Prostate gland (tissue), 2 donors: ENCODE measurements around the gene PPP4R4. TPM values are rescaled to one million over a fixed set of nuclear protein-coding genes. Genes with fewer than 3 reads are reported as not detected.

Experiments
- DNase-seq: peaks from one replicate; pipeline ENCODE4 v3.0.0-alpha.2; 2019; ENCODE audit warnings: low spot score
- H3K27ac ChIP-seq, 2 donors: fragments of 200-600 bp; sonication (generic); 2 replicates each; pipeline ENCODE4 v1.5.1; 2017 to 2019
- H3K27me3 ChIP-seq: fragments of 200-600 bp; sonication (generic); replicated peaks from 2 replicates; pipeline ENCODE4 v1.5.1; 2019; ENCODE audit not compliant: insufficient read depth
- H3K36me3 ChIP-seq, 2 donors: fragments of 200-600 bp; sonication (generic); 1 replicate in 1 of 2; 2 replicates in 1 of 2; pipeline versions ENCODE4 v1.5.1 to v1.8.1; 2017 to 2019
- H3K4me1 ChIP-seq: fragments of 200-600 bp; sonication (generic); replicated peaks from 2 replicates; pipeline ENCODE4 v1.5.1; 2019
- H3K4me3 ChIP-seq, 2 donors: fragments of 200-600 bp; sonication (generic); 2 replicates each; pipeline ENCODE4 v1.5.1; 2017 to 2019
- H3K9me3 ChIP-seq: fragments of 200-600 bp; sonication (generic); 2 replicates; pipeline ENCODE4 v1.5.1; 2017
- POLR2A ChIP-seq: fragments of 450-650 bp; IDR thresholded peaks from one replicate; pipeline ENCODE4 v1.6.1; 2016; ENCODE audit warnings: antibody characterized with exemption, mild to moderate bottlenecking
- POLR2AphosphoS5 ChIP-seq: sonication (generic); formaldehyde crosslinking; IDR thresholded peaks from one replicate; pipeline ENCODE4 v1.6.1; 2017; ENCODE audit warnings: antibody characterized with exemption
- WGBS: methylation state at CpG from one replicate; pipeline ENCODE4 v1.1.5; 2018; 5-methylcytosine and 5-hydroxymethylcytosine counted together
- intact Hi-C: fragments of 100-400 bp; cut with DNase I; formaldehyde crosslinking; loops from one replicate; pipeline ENCODE4 v1.14.2; 2022
- total RNA-seq, 2 donors: library from RNA; depleted of rRNA; stranded (reverse); fragments of >200 nt; gene quantifications; one replicate each; pipeline ENCODE4 v1.1.0, GENCODE V29; 2016
- TF ChIP-seq, protein P1 (sequence below), 4 experiments: fragments of 200-600 bp in 2 of 4; fragments of 450-650 bp in 2 of 4; sonication (generic) in 2 of 4; IDR thresholded peaks; 1 replicate in 3 of 4; 2 replicates in 1 of 4; pipeline ENCODE4 v1.5.1; 2016 to 2019; ENCODE audit warnings: antibody characterized with exemption in 4 of 4, mild to moderate bottlenecking in 2 of 4, moderate library complexity in 2 of 4

Gene PPP4R4
- total RNA-seq, 2 donors from 2014 or later: 0.32 to 9.5 TPM

DNA sequence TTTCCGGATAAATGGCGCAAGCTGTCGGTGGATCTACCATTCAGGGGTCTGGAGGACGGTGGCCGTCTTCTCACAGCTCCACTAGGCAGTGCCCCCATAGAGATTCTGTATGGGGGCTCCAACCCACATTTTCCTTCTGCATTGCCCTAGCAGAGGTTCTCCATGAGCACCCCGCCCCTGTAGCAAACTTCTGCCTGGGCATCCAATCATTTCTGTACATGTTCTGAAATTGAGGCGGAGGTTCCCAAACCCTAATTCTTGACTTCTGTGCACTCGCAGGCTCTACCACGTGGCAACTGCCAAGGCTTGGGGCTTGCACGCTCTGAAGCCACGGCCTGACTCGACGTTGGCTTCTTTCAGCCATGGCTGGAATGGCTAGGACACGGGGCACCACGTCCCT, 124.0 kb downstream of the PPP4R4 start:
- Histone ChIP-seq H3K36me3 (no peaks in the 10 kb centered on the region), H3K4me3 (no peak overlapping the region), H3K27ac (no peak overlapping the region), H3K27me3 (peaks cover 2% of the 10 kb centered on the region), H3K4me1 (no peaks in the 10 kb centered on the region), H3K9me3 (no peaks in the 10 kb centered on the region)
- intact Hi-C loops: no loop called here
- TF ChIP-seq, protein P1, sequence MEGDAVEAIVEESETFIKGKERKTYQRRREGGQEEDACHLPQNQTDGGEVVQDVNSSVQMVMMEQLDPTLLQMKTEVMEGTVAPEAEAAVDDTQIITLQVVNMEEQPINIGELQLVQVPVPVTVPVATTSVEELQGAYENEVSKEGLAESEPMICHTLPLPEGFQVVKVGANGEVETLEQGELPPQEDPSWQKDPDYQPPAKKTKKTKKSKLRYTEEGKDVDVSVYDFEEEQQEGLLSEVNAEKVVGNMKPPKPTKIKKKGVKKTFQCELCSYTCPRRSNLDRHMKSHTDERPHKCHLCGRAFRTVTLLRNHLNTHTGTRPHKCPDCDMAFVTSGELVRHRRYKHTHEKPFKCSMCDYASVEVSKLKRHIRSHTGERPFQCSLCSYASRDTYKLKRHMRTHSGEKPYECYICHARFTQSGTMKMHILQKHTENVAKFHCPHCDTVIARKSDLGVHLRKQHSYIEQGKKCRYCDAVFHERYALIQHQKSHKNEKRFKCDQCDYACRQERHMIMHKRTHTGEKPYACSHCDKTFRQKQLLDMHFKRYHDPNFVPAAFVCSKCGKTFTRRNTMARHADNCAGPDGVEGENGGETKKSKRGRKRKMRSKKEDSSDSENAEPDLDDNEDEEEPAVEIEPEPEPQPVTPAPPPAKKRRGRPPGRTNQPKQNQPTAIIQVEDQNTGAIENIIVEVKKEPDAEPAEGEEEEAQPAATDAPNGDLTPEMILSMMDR (IDR thresholded peaks at IDR 0.05): no peak
- TF ChIP-seq POLR2AphosphoS5 (no peak), POLR2A (no peak)
- DNase-seq: no peak
- 93% methylated on average over 15 of the region's 15 CpGs for WGBS

DNA sequence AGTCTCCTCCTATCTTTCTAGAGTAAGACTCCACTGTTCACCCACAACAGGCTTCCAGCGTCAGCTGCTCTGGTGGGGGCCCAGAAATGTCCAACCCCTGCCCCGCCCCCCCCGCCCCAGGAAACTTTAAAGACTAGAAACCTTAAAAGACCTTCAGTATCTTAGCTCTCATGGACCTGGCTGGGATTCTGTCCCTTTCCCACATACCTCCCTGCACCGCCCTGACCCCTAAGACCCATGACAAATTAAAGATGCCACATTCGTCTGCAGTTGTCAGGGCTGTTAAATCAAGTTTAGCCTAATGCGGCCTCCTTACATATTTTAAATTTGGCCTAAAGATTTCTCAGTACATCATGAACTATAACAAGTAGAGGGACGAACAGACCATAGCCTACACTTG, 129.0 kb downstream of the PPP4R4 start:
- DNase-seq: no peak
- Histone ChIP-seq H3K27ac (no peak overlapping the region), H3K4me1 (no peaks in the 10 kb centered on the region), H3K27me3 (no peaks in the 10 kb centered on the region), H3K4me3 (no peak overlapping the region), H3K9me3 (no peaks in the 10 kb centered on the region), H3K36me3 (no peaks in the 10 kb centered on the region)
- TF ChIP-seq, protein P1 (IDR thresholded peaks at IDR 0.05): no peak
- TF ChIP-seq POLR2A (no peak), POLR2AphosphoS5 (no peak)
- intact Hi-C loops: no loop called here
- WGBS: 78% methylated on average over 7 of the region's 7 CpGs

DNA sequence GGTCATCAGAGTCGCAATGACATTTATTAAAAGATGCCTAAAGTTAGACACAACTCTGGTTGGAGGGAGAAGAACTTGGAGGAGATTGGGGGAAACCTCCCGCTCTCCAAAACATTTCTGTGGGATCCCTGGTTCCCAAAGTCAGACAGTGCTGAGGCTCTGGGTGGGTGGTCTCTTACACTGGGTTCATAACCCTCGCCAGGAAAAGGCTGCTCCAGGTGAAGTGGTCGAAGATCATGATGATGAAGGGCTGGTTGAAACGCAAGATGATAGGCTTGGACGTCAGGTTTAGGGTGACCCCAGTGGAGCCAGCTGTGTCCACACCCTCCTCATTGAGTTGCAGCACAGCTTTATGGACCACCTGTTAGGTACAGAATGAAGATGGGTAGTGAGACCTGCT, 130.1 kb downstream of the PPP4R4 start:
- WGBS: 94% methylated on average over 6 of the region's 6 CpGs
- TF ChIP-seq, protein P1 (IDR thresholded peaks at IDR 0.05): no peak
- no peak for TF ChIP-seq POLR2A
- no peak for TF ChIP-seq POLR2AphosphoS5
- intact Hi-C loops: no loop called here
- Histone ChIP-seq H3K27ac (no peak overlapping the region), H3K9me3 (no peaks in the 10 kb centered on the region), H3K4me1 (no peaks in the 10 kb centered on the region), H3K36me3 (no peaks in the 10 kb centered on the region), H3K27me3 (no peaks in the 10 kb centered on the region), H3K4me3 (no peak overlapping the region)
- no peak for DNase-seq

DNA sequence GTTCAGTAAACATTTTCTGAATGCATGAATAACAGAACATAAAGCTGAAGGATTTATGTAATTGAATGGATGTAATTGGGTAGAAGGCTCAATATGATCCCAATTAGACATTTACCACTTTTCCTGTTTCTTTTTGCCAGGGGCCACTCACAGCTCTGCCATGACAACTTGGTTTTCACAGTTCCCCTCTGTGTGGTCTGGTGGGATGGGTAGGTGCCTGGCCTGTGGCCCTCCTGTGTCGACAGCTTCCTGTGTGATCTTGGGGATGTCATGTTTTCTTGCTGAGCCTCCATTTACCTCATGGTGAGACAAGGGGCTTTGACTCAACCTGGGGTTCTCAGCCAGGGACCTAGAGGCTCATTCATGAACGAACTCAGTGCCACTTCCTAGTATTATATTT, 131.5 kb downstream of the PPP4R4 start:
- TF ChIP-seq, protein P1 (IDR thresholded peaks at IDR 0.05): no peak
- no peak for TF ChIP-seq POLR2AphosphoS5
- no peak for TF ChIP-seq POLR2A
- Histone ChIP-seq H3K4me1 (no peaks in the 10 kb centered on the region), H3K27me3 (no peaks in the 10 kb centered on the region), H3K4me3 (no peak overlapping the region), H3K27ac (no peak overlapping the region), H3K9me3 (no peaks in the 10 kb centered on the region), H3K36me3 (no peaks in the 10 kb centered on the region)
- intact Hi-C loops: no loop called here
- no peak for DNase-seq
- 76% methylated on average over 2 of the region's 2 CpGs for WGBS

DNA sequence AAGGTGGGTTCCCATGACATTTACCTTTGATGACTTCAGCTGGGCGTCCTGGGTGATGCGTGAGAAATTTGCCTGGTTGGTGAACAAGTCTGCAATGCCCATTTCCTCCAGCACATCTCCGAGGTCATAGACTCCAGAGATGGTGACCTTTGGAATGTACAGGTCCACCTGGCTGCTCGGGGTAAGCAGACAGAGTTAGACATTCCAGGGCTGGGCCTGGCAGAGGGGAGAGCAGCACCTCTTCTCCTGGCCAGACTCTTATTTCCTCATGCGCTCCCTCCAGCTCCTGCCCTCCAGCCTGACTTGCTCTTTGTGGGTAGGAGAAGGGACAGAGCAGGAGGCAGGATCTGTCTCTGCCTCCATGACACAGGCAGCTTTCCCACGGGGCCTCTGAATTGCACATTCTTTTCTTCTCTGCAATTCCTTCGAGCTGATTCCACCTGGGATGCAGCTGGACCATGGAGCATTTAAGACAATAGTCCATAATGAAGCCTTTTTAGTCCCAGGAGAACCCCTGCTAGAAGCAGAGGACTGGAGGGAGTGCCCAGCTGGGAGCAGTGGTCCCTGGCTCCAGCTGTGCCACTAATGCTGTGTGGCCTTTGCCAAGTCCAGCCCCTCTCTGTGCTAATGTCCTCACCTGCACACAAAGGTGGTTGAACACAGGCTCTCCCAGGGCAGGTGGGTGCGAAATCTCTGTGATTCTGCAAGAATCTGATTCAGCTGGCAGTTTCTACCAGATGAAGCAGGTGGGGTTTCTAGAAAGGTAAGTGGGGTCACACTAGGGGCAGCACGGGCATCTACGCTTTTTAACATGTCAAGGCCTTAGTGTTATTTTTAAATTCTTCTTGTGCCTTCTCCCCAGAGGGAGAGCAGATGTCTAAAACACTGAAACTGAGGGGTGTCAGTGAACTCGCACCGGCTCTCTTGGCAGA, 132.2 kb downstream of the PPP4R4 start:
- WGBS: 72% methylated on average over 12 of the region's 12 CpGs
- H3K27me3 ChIP-seq: no peaks in the 10 kb centered on the region
- intact Hi-C loops: no loop called here

More for the DNA sequence above, 132.2 kb downstream of the PPP4R4 start:
- Histone ChIP-seq H3K9me3 (no peaks in the 10 kb centered on the region), H3K4me1 (no peaks in the 10 kb centered on the region), H3K4me3 (no peak overlapping the region), H3K27ac (no peak overlapping the region), H3K36me3 (no peaks in the 10 kb centered on the region)
- TF ChIP-seq POLR2A (no peak), POLR2AphosphoS5 (no peak)
- TF ChIP-seq, protein P1 (IDR thresholded peaks at IDR 0.05): no peak
- DNase-seq: no peak
